MCF 10A (cell line): ENCODE measurements around the gene LMAN1. TPM values are rescaled to one million over a fixed set of nuclear protein-coding genes. Genes with fewer than 3 reads are reported as not detected.

Experiments
- BruUV-seq: library from RNA; stranded (reverse); fragments of 400-500 nt; replicated peaks from 2 replicates; lab custom pipeline; 2021; lab: Mats Ljungman, UMichigan
- CTCF ChIA-PET: fragments of 300-600 bp; sonication (Branson Sonifier 250); formaldehyde crosslinking; extraction: SDS; loops from one replicate; lab custom pipeline; 2021; ENCODE audit warnings: antibody characterized with exemption, inconsistent platforms; lab: Yijun Ruan, JAX
- POLR2A ChIA-PET: fragments of 300-600, 350-650 bp; sonication (Branson Sonifier 250); formaldehyde crosslinking; extraction: SDS; loops from one replicate; lab custom pipeline; 2020; ENCODE audit warnings: antibody characterized with exemption, inconsistent platforms; lab: Yijun Ruan, JAX
- DNase-seq: peaks from one replicate; pipeline ENCODE4 v3.0.0-alpha.2; 2018; ENCODE audit not compliant: unreplicated experiment
- H3K27ac Mint-ChIP-seq: one replicate; pipeline ENCODE4 v1.8.0; 2022; ENCODE audit warnings: mild to moderate bottlenecking, low read depth, mixed read lengths; ENCODE audit not compliant: unreplicated experiment
- H3K27me3 Mint-ChIP-seq: one replicate; pipeline ENCODE4 v1.8.0; 2022; ENCODE audit warnings: mixed read lengths; ENCODE audit not compliant: insufficient read depth, unreplicated experiment
- H3K36me3 Mint-ChIP-seq: one replicate; pipeline ENCODE4 v1.8.0; 2022; ENCODE audit warnings: mild to moderate bottlenecking, moderate library complexity, mixed read lengths; ENCODE audit not compliant: insufficient read depth, unreplicated experiment
- H3K4me1 Mint-ChIP-seq: one replicate; pipeline ENCODE4 v1.8.0; 2022; ENCODE audit warnings: mixed read lengths; ENCODE audit not compliant: insufficient read depth, unreplicated experiment
- H3K4me3 Mint-ChIP-seq: one replicate; pipeline ENCODE4 v1.8.0; 2022; ENCODE audit warnings: mild to moderate bottlenecking, moderate library complexity, mixed read lengths; ENCODE audit not compliant: unreplicated experiment
- H3K9me3 Mint-ChIP-seq: one replicate; pipeline ENCODE4 v1.8.0; 2022; ENCODE audit warnings: mixed read lengths; ENCODE audit not compliant: unreplicated experiment
- intact Hi-C: fragments of 100-400 bp; cut with micrococcal nuclease; formaldehyde crosslinking; loops from 2 replicates; pipeline ENCODE4 v1.14.1; 2022
- total RNA-seq: library from RNA; stranded (reverse); gene quantifications from 2 replicates; pipeline ENCODE4 v1.2.3, GENCODE V29; 2022
- TF ChIP-seq, protein P1 (sequence below): fragments of 200-600 bp; IDR thresholded peaks from one replicate; pipeline ENCODE4 v1.8.0; 2022; ENCODE audit warnings: antibody characterized with exemption, mild to moderate bottlenecking; ENCODE audit not compliant: unreplicated experiment

The LMAN1 gene
- total RNA-seq, 1 experiment from 2014 or later: 168 TPM

DNA sequence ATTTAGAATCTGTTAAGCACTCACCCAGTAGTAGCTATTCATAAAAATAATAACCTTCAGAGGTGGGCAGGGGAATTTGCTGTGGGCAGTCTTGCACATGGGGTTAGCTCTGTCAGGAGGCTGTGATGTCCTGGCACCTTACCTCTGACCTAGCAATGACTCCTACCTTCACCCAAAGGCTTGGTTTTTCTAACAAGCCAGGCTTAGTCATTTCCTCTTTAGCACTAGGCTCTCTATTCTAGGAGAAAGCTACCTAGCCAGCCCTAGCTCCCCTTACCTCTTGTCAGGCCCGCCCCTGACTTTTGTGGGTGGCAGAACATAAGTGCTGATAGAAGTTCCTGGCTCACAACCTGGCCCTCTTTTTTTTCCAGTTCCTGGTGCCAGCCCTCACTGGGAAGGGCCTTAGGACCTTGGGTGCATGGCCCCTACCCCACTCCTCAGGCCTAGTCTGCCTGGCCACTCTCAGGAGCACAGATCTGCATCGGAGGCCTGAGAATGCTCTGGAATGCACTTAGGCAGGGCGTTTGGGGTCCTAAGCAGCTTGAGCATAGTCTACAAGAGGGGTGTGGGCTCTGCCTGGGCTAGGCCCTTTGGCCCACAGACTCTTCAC lies 58.3 kb downstream of the LMAN1 start:
- Mint-ChIP-seq H3K27me3 (peaks cover 20% of the 10 kb centered on the region), H3K4me1 (no peaks in the 10 kb centered on the region), H3K9me3 (no peaks in the 10 kb centered on the region), H3K36me3 (no peaks in the 10 kb centered on the region), H3K4me3 (no peak overlapping the region), H3K27ac (no peak overlapping the region)
- intact Hi-C loops: loop anchor here (10.0 kb wide), 1 partner anchor 216 kb away; no protein-coding TSS in a partner anchor
- TF ChIP-seq, protein P1, sequence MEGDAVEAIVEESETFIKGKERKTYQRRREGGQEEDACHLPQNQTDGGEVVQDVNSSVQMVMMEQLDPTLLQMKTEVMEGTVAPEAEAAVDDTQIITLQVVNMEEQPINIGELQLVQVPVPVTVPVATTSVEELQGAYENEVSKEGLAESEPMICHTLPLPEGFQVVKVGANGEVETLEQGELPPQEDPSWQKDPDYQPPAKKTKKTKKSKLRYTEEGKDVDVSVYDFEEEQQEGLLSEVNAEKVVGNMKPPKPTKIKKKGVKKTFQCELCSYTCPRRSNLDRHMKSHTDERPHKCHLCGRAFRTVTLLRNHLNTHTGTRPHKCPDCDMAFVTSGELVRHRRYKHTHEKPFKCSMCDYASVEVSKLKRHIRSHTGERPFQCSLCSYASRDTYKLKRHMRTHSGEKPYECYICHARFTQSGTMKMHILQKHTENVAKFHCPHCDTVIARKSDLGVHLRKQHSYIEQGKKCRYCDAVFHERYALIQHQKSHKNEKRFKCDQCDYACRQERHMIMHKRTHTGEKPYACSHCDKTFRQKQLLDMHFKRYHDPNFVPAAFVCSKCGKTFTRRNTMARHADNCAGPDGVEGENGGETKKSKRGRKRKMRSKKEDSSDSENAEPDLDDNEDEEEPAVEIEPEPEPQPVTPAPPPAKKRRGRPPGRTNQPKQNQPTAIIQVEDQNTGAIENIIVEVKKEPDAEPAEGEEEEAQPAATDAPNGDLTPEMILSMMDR: no peak
- BruUV-seq: no TSS peak
- CTCF ChIA-PET: interaction anchor here (0.5 to 1.5 kb wide), 7 partner anchors 8 to 537 kb away, joined by 3 to 12 read pairs (median 3); no protein-coding TSS in a partner anchor
- POLR2A ChIA-PET: no interaction called here
- DNase-seq: peak; percentile 45

DNA sequence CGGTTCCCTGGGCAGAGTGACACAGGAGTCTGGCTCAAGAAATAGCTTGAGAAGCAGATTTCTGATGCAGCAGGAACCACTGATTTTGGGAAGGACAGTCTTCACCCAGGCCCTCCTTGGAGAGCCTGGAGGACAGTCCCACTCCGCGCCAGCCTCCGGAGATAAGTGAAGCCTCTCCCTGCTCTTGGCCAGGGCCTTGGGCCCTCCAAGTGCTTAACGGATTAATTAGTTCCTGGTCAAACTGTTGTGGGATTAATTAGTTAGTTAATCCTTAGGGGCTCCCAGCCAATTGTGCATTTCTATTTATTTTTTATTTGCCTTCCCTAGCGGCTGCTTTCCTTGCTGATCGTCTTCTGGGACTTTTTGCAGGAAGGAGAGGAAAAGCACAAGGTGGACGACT lies 60.2 kb downstream of the LMAN1 start:
- no peaks in the 10 kb centered on the region for H3K9me3 Mint-ChIP-seq
- no peaks in the 10 kb centered on the region for H3K36me3 Mint-ChIP-seq
- H3K4me1 Mint-ChIP-seq: no peaks in the 10 kb centered on the region
- POLR2A ChIA-PET: no interaction called here
- no peak for DNase-seq
- BruUV-seq: no TSS peak
- H3K27me3 Mint-ChIP-seq: peaks cover 26% of the 10 kb centered on the region
- intact Hi-C loops: no loop called here
- no peak overlapping the region for H3K4me3 Mint-ChIP-seq
- CTCF ChIA-PET: interaction anchor here (1.3 kb wide), 2 partner anchors 9 to 104 kb away, joined by 3 to 6 read pairs; no protein-coding TSS in a partner anchor
- TF ChIP-seq, protein P1: no peak
- H3K27ac Mint-ChIP-seq: no peak overlapping the region

DNA sequence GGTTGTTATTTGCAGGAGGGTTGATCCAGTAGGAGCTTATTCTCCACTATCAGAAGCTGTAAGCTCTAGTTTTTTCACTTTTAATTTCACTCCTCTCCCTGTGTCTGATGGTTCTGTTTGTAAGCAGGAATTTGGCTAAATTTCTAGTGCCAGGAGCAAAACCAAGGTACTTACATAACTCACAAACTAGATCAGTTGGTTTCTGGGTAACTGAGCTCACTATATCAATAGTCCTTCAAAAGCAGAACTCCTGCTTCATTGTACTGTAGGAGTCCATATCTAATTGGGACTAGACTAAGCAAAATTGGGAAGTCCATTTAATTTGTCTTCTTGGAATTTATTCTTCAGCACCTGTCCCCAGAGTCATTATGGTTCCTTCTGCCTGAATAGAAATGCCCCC lies 65.7 kb downstream of the LMAN1 start:
- no peaks in the 10 kb centered on the region for H3K4me1 Mint-ChIP-seq
- H3K9me3 Mint-ChIP-seq: no peaks in the 10 kb centered on the region
- TF ChIP-seq, protein P1: no peak
- H3K27ac Mint-ChIP-seq: no peak overlapping the region
- BruUV-seq: no TSS peak
- CTCF ChIA-PET: interaction anchor here (0.6 to 1.2 kb wide), 4 partner anchors 11 to 209 kb away, joined by 3 to 6 read pairs (median 4); no protein-coding TSS in a partner anchor
- no peak for DNase-seq
- POLR2A ChIA-PET: no interaction called here
- intact Hi-C loops: no loop called here
- no peak overlapping the region for H3K4me3 Mint-ChIP-seq
- no peaks in the 10 kb centered on the region for H3K36me3 Mint-ChIP-seq
- H3K27me3 Mint-ChIP-seq: peaks cover 64% of the 10 kb centered on the region

DNA sequence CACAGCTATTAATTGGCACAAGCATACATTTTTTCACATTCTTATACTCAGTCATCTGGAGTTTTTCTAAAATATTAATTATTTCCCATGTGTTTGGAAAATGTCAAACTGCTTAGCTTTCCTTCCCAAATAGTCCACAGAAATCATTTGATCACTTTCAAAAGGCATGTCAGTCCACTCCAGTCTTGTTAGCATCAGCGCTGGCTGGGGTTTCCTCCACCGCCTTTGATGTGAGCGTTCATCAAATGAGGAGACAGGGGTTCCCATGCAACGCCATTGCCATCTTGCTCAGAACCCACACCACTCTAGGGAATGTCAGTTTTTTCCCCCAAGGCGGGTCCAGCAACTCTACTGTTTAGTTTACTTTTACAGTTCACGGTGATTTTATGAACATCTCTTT lies 72.7 kb downstream of the LMAN1 start:
- TF ChIP-seq, protein P1: no peak
- ChIA-PET CTCF (interaction anchor here (1.0 to 1.1 kb wide), 3 partner anchors 11 to 116 kb away, joined by 3 to 7 read pairs (median 6); no protein-coding TSS in a partner anchor), POLR2A (no interaction called here)
- H3K27ac Mint-ChIP-seq: no peak overlapping the region
- DNase-seq: no peak
- H3K36me3 Mint-ChIP-seq: peaks cover 6% of the 10 kb centered on the region
- intact Hi-C loops: no loop called here
- H3K9me3 Mint-ChIP-seq: no peaks in the 10 kb centered on the region
- H3K27me3 Mint-ChIP-seq: peaks cover 20% of the 10 kb centered on the region
- no peak overlapping the region for H3K4me3 Mint-ChIP-seq
- H3K4me1 Mint-ChIP-seq: no peaks in the 10 kb centered on the region
- no TSS peak for BruUV-seq
